ENCODE measurements around the gene GPD1L.

The GPD1L gene

GRCh38 chr3:32195995-32196540 is 89.6 kb downstream of the GPD1L start:
- H3K4me3 ChIP-seq (ENCODE audit: low read depth, low read length, poor library complexity, severe bottlenecking): no peak overlapping the region
- H3K9me3 ChIP-seq (ENCODE audit: low read length): no peaks in the 10 kb centered on the region
- 0 out of 2 replicates have a peak, but pooled peaks cover 5% of the 10 kb centered on the region for H3K27me3 ChIP-seq (ENCODE audit: insufficient read depth, low read length)
- no peaks in the 10 kb centered on the region for H3K9me2 ChIP-seq (ENCODE audit: low read depth, low read length)
- H3K36me3 ChIP-seq (ENCODE audit: insufficient read depth, low read length): no peaks in the 10 kb centered on the region
- H2AFZ ChIP-seq (ENCODE audit: low read length): no peak overlapping the region
- H3F3A ChIP-seq (ENCODE audit: insufficient read depth, low read length): no peaks in the 10 kb centered on the region
- no peak for TF ChIP-seq CTCF (IDR thresholded peaks at IDR 0.05; ENCODE audit: low read length)
- no peak for TF ChIP-seq EZH2 (IDR thresholded peaks at IDR 0.05; ENCODE audit: borderline replicate concordance, low read length)
- H4K20me1 ChIP-seq (ENCODE audit: insufficient read depth, low read length): no peaks in the 10 kb centered on the region
- H3K79me2 ChIP-seq (ENCODE audit: insufficient read depth, low read length): no peaks in the 10 kb centered on the region
- H3K9ac ChIP-seq (ENCODE audit: low read length): no peak overlapping the region
- no peak overlapping the region for H3K4me2 ChIP-seq (ENCODE audit: low read length)
- no peaks in the 10 kb centered on the region for H3K4me1 ChIP-seq (ENCODE audit: insufficient read depth, low read length, severe bottlenecking)
- H3K27ac ChIP-seq (ENCODE audit: low read depth, low read length, poor library complexity, severe bottlenecking): no peak overlapping the region

- Histone ChIP-seq H3K9me3 (ENCODE audit: low read length) (no peaks in the 10 kb centered on the region), H3F3A (ENCODE audit: insufficient read depth, low read length) (no peaks in the 10 kb centered on the region)
These were observed 91.6 kb downstream of the GPD1L start for GRCh38 chr3:32197991-32198390.

GRCh38 chr3:32198714-32199113 is 92.3 kb downstream of the GPD1L start:
- no peaks in the 10 kb centered on the region for H3K9me3 ChIP-seq (ENCODE audit: low read length)
- H3K4me1 ChIP-seq (ENCODE audit: insufficient read depth, low read length, severe bottlenecking): no peaks in the 10 kb centered on the region
- H2AFZ ChIP-seq (ENCODE audit: low read length): no peak overlapping the region
- no peak overlapping the region for H3K9ac ChIP-seq (ENCODE audit: low read length)
- H3K27me3 ChIP-seq (ENCODE audit: insufficient read depth, low read length): 0 out of 2 replicates have a peak, but pooled peaks cover 5% of the 10 kb centered on the region
- no peak overlapping the region for H3K4me2 ChIP-seq (ENCODE audit: low read length)
- H3F3A ChIP-seq (ENCODE audit: insufficient read depth, low read length): no peaks in the 10 kb centered on the region
- TF ChIP-seq CTCF (IDR thresholded peaks at IDR 0.05; ENCODE audit: low read length) (no peak), EZH2 (IDR thresholded peaks at IDR 0.05; ENCODE audit: borderline replicate concordance, low read length) (no peak)
- H3K79me2 ChIP-seq (ENCODE audit: insufficient read depth, low read length): no peaks in the 10 kb centered on the region
- no peaks in the 10 kb centered on the region for H3K36me3 ChIP-seq (ENCODE audit: insufficient read depth, low read length)
- H3K27ac ChIP-seq (ENCODE audit: low read depth, low read length, poor library complexity, severe bottlenecking): no peak overlapping the region
- no peaks in the 10 kb centered on the region for H3K9me2 ChIP-seq (ENCODE audit: low read depth, low read length)
- H4K20me1 ChIP-seq (ENCODE audit: insufficient read depth, low read length): no peaks in the 10 kb centered on the region
- H3K4me3 ChIP-seq (ENCODE audit: low read depth, low read length, poor library complexity, severe bottlenecking): no peak overlapping the region

More at GRCh38 chr3:32197991-32198390, 91.6 kb downstream of the GPD1L start:
- Histone ChIP-seq H3K27ac (ENCODE audit: low read depth, low read length, poor library complexity, severe bottlenecking) (no peak overlapping the region), H3K9ac (ENCODE audit: low read length) (no peak overlapping the region), H3K27me3 (ENCODE audit: insufficient read depth, low read length) (0 out of 2 replicates have a peak, but pooled peaks cover 5% of the 10 kb centered on the region), H3K36me3 (ENCODE audit: insufficient read depth, low read length) (no peaks in the 10 kb centered on the region), H3K9me2 (ENCODE audit: low read depth, low read length) (no peaks in the 10 kb centered on the region), H3K79me2 (ENCODE audit: insufficient read depth, low read length) (no peaks in the 10 kb centered on the region), H2AFZ (ENCODE audit: low read length) (no peak overlapping the region), H4K20me1 (ENCODE audit: insufficient read depth, low read length) (no peaks in the 10 kb centered on the region), H3K4me1 (ENCODE audit: insufficient read depth, low read length, severe bottlenecking) (no peaks in the 10 kb centered on the region), H3K4me3 (ENCODE audit: low read depth, low read length, poor library complexity, severe bottlenecking) (no peak overlapping the region), H3K4me2 (ENCODE audit: low read length) (no peak overlapping the region)
- TF ChIP-seq EZH2 (IDR thresholded peaks at IDR 0.05; ENCODE audit: borderline replicate concordance, low read length): no peak
- no peak for TF ChIP-seq CTCF (IDR thresholded peaks at IDR 0.05; ENCODE audit: low read length)

Measured in OCI-LY1 (cell line).